HEK293 (cell line): Measurements from ENCODE around the gene EBNA1BP2.

Experiments used
- BCL11A ChIP-seq: fragments of 450-650 bp; formaldehyde crosslinking; IDR thresholded peaks from 2 replicates; pipeline ENCODE4 v1.5.1; 2016; ENCODE audit warnings: low read depth, missing biosample characterization, missing genetic modification characterization
- GLIS2 ChIP-seq: fragments of 450-650 bp; formaldehyde crosslinking; IDR thresholded peaks from 2 replicates; pipeline ENCODE4 v1.5.1; 2016; ENCODE audit warnings: missing biosample characterization, missing genetic modification characterization
- KLF1 ChIP-seq: fragments of 450-650 bp; formaldehyde crosslinking; IDR thresholded peaks from 2 replicates; pipeline ENCODE4 v1.5.1; 2016; ENCODE audit warnings: missing biosample characterization, missing genetic modification characterization
- KLF9 ChIP-seq: fragments of 450-650 bp; formaldehyde crosslinking; IDR thresholded peaks from 2 replicates; pipeline ENCODE4 v1.5.1; 2016; ENCODE audit warnings: missing biosample characterization, missing genetic modification characterization, low read depth
- OSR2 ChIP-seq: fragments of 450-650 bp; formaldehyde crosslinking; IDR thresholded peaks from 2 replicates; pipeline ENCODE4 v1.5.1; 2016; ENCODE audit warnings: missing biosample characterization, missing genetic modification characterization
- PRDM10 ChIP-seq: fragments of 450-650 bp; formaldehyde crosslinking; IDR thresholded peaks from 2 replicates; pipeline ENCODE4 v1.5.1; 2016; ENCODE audit warnings: missing biosample characterization, missing genetic modification characterization
- SP3 ChIP-seq: fragments of 450-650 bp; formaldehyde crosslinking; IDR thresholded peaks from 2 replicates; pipeline ENCODE4 v1.5.1; 2016; ENCODE audit warnings: missing biosample characterization, missing genetic modification characterization
- WT1 ChIP-seq: fragments of 450-650 bp; formaldehyde crosslinking; IDR thresholded peaks from 2 replicates; pipeline ENCODE4 v1.5.1; 2016; ENCODE audit warnings: missing biosample characterization, missing genetic modification characterization
- YY1 ChIP-seq: fragments of 450-650 bp; formaldehyde crosslinking; IDR thresholded peaks from 2 replicates; pipeline ENCODE4 v1.5.1; 2018; ENCODE audit warnings: missing biosample characterization, missing genetic modification characterization
- ZBTB20 ChIP-seq: fragments of 450-650 bp; formaldehyde crosslinking; IDR thresholded peaks from 2 replicates; pipeline ENCODE4 v1.5.1; 2016; ENCODE audit warnings: missing biosample characterization, missing genetic modification characterization
- ZBTB8A ChIP-seq: fragments of 450-650 bp; formaldehyde crosslinking; IDR thresholded peaks from 2 replicates; pipeline ENCODE4 v1.5.1; 2016; ENCODE audit warnings: missing biosample characterization, missing genetic modification characterization
- ZEB2 ChIP-seq: fragments of 450-650 bp; formaldehyde crosslinking; IDR thresholded peaks from 2 replicates; pipeline ENCODE4 v1.5.1; 2016; ENCODE audit warnings: missing biosample characterization, missing genetic modification characterization
- ZFHX2 ChIP-seq: fragments of 450-650 bp; formaldehyde crosslinking; conservative IDR thresholded peaks from 2 replicates; pipeline ENCODE4 v1.5.1; 2016; ENCODE audit warnings: missing biosample characterization, missing genetic modification characterization
- ZNF121 ChIP-seq: fragments of 450-650 bp; formaldehyde crosslinking; IDR thresholded peaks from 2 replicates; pipeline ENCODE4 v1.5.1; 2016; ENCODE audit warnings: missing biosample characterization, missing genetic modification characterization
- ZNF2 ChIP-seq: fragments of 450-650 bp; formaldehyde crosslinking; IDR thresholded peaks from 2 replicates; pipeline ENCODE4 v1.5.1; 2016; ENCODE audit warnings: missing biosample characterization, missing genetic modification characterization
- ZNF24 ChIP-seq: fragments of 450-650 bp; formaldehyde crosslinking; IDR thresholded peaks from 2 replicates; pipeline ENCODE4 v1.5.1; 2016; ENCODE audit warnings: missing biosample characterization, missing genetic modification characterization
- ZNF335 ChIP-seq: fragments of 450-650 bp; formaldehyde crosslinking; conservative IDR thresholded peaks from 2 replicates; pipeline ENCODE4 v1.5.1; 2016; ENCODE audit warnings: missing biosample characterization, missing genetic modification characterization
- ZNF394 ChIP-seq: fragments of 450-650 bp; formaldehyde crosslinking; IDR thresholded peaks from 2 replicates; pipeline ENCODE4 v1.5.1; 2016; ENCODE audit warnings: missing biosample characterization, missing genetic modification characterization, mild to moderate bottlenecking, moderate library complexity, borderline replicate concordance
- ZNF398 ChIP-seq: fragments of 450-650 bp; formaldehyde crosslinking; IDR thresholded peaks from 2 replicates; pipeline ENCODE4 v1.5.1; 2017; ENCODE audit warnings: missing biosample characterization, missing genetic modification characterization
- ZNF501 ChIP-seq: fragments of 450-650 bp; formaldehyde crosslinking; IDR thresholded peaks from 2 replicates; pipeline ENCODE4 v1.5.1; 2016; ENCODE audit warnings: missing biosample characterization, missing genetic modification characterization
- ZNF561 ChIP-seq: fragments of 450-650 bp; IDR thresholded peaks from 2 replicates; pipeline ENCODE4 v1.5.1; 2018; ENCODE audit warnings: missing biosample characterization, missing genetic modification characterization, borderline replicate concordance
- ZNF600 ChIP-seq: fragments of 450-650 bp; formaldehyde crosslinking; IDR thresholded peaks from 2 replicates; pipeline ENCODE4 v1.5.1; 2016; ENCODE audit warnings: missing biosample characterization, missing genetic modification characterization
- ZNF660 ChIP-seq: fragments of 450-650 bp; IDR thresholded peaks from 2 replicates; pipeline ENCODE4 v1.5.1; 2018; ENCODE audit warnings: missing biosample characterization, mild to moderate bottlenecking, missing genetic modification characterization
- ZSCAN30 ChIP-seq: fragments of 450-650 bp; IDR thresholded peaks from 2 replicates; pipeline ENCODE4 v1.5.1; 2018; ENCODE audit warnings: missing biosample characterization, mild to moderate bottlenecking, missing genetic modification characterization, moderate library complexity
- ZXDB ChIP-seq: fragments of 450-650 bp; formaldehyde crosslinking; IDR thresholded peaks from 2 replicates; pipeline ENCODE4 v1.5.1; 2016; ENCODE audit warnings: missing biosample characterization, missing genetic modification characterization
- TF ChIP-seq, protein P1 (sequence below): fragments of 450-650 bp; formaldehyde crosslinking; IDR thresholded peaks from 2 replicates; pipeline ENCODE4 v1.5.1; 2016; ENCODE audit warnings: missing biosample characterization, missing genetic modification characterization
- TF ChIP-seq, protein P2 (sequence below): fragments of 450-650 bp; formaldehyde crosslinking; conservative IDR thresholded peaks from 2 replicates; pipeline ENCODE4 v1.5.1; 2016; ENCODE audit warnings: low read depth, missing biosample characterization, missing genetic modification characterization
- TF ChIP-seq, protein P3 (sequence below): fragments of 450-650 bp; formaldehyde crosslinking; IDR thresholded peaks from 2 replicates; pipeline ENCODE4 v1.5.1; 2016; ENCODE audit warnings: missing biosample characterization, missing genetic modification characterization

EBNA1BP2 gene

GRCh38 chr1:43119928-43120586, 52.0 kb downstream of the EBNA1BP2 start (continued):
- TF ChIP-seq PRDM10 (peak; percentile 68), ZNF660 (tag by site-specific recombination) (peak; percentile 30; the same call in 1 of the 2 replicates), GLIS2 (tag by site-specific recombination) (peak; percentile 76), ZNF398 (tag by site-specific recombination) (peak; percentile 56), ZNF600 (peak; percentile 79), ZNF121 (tag by site-specific recombination) (peak; percentile 40; the same call in 1 of the 2 replicates), ZBTB20 (peak; percentile 88), ZFHX2 (tag by site-specific recombination) (peak; percentile 81), ZSCAN30 (tag by site-specific recombination) (peak; percentile 63; the same call in 1 of the 2 replicates), ZNF394 (peak; percentile 41), ZBTB8A (tag by site-specific recombination) (peak; percentile 73), KLF1 (tag by site-specific recombination) (peak; percentile 52), YY1 (tag by site-specific recombination) (peak; percentile 60), BCL11A (tag by site-specific recombination) (0 out of 2 replicates have a peak, but pooled peaks have one; percentile 10), ZNF335 (peak; percentile 57), ZXDB (peak; percentile 56), ZNF2 (peak; percentile 52; the same call in 1 of the 2 replicates), WT1 (tag by site-specific recombination) (peak; percentile 58), ZEB2 (tag by site-specific recombination) (peak; percentile 82), ZNF501 (peak; percentile 86), OSR2 (tag by site-specific recombination) (peak; percentile 8; the same call in 1 of the 2 replicates), KLF9 (tag by site-specific recombination) (0 out of 2 replicates have a peak, but pooled peaks have one; percentile 38), SP3 (tag by site-specific recombination) (0 out of 2 replicates have a peak, but pooled peaks have one; percentile 29), ZNF561 (tag by site-specific recombination) (peak; percentile 57), ZNF24 (tag by site-specific recombination) (0 out of 2 replicates have a peak, but pooled peaks have one; percentile 26)
- TF ChIP-seq, protein P1, sequence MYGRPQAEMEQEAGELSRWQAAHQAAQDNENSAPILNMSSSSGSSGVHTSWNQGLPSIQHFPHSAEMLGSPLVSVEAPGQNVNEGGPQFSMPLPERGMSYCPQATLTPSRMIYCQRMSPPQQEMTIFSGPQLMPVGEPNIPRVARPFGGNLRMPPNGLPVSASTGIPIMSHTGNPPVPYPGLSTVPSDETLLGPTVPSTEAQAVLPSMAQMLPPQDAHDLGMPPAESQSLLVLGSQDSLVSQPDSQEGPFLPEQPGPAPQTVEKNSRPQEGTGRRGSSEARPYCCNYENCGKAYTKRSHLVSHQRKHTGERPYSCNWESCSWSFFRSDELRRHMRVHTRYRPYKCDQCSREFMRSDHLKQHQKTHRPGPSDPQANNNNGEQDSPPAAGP (tag by site-specific recombination), result 0 out of 2 replicates have a peak, but pooled peaks have one; percentile 62
- TF ChIP-seq, protein P2, sequence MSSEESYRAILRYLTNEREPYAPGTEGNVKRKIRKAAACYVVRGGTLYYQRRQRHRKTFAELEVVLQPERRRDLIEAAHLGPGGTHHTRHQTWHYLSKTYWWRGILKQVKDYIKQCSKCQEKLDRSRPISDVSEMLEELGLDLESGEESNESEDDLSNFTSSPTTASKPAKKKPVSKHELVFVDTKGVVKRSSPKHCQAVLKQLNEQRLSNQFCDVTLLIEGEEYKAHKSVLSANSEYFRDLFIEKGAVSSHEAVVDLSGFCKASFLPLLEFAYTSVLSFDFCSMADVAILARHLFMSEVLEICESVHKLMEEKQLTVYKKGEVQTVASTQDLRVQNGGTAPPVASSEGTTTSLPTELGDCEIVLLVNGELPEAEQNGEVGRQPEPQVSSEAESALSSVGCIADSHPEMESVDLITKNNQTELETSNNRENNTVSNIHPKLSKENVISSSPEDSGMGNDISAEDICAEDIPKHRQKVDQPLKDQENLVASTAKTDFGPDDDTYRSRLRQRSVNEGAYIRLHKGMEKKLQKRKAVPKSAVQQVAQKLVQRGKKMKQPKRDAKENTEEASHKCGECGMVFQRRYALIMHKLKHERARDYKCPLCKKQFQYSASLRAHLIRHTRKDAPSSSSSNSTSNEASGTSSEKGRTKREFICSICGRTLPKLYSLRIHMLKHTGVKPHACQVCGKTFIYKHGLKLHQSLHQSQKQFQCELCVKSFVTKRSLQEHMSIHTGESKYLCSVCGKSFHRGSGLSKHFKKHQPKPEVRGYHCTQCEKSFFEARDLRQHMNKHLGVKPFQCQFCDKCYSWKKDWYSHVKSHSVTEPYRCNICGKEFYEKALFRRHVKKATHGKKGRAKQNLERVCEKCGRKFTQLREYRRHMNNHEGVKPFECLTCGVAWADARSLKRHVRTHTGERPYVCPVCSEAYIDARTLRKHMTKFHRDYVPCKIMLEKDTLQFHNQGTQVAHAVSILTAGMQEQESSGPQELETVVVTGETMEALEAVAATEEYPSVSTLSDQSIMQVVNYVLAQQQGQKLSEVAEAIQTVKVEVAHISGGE, result 0 out of 2 replicates have a peak, but pooled peaks have one; percentile 33
- TF ChIP-seq, protein P3, sequence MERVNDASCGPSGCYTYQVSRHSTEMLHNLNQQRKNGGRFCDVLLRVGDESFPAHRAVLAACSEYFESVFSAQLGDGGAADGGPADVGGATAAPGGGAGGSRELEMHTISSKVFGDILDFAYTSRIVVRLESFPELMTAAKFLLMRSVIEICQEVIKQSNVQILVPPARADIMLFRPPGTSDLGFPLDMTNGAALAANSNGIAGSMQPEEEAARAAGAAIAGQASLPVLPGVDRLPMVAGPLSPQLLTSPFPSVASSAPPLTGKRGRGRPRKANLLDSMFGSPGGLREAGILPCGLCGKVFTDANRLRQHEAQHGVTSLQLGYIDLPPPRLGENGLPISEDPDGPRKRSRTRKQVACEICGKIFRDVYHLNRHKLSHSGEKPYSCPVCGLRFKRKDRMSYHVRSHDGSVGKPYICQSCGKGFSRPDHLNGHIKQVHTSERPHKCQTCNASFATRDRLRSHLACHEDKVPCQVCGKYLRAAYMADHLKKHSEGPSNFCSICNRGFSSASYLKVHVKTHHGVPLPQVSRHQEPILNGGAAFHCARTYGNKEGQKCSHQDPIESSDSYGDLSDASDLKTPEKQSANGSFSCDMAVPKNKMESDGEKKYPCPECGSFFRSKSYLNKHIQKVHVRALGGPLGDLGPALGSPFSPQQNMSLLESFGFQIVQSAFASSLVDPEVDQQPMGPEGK (tag by site-specific recombination), result peak; percentile 45; the same call in 1 of the 2 replicates
